Naive B cell (primary cell): ENCODE results near the gene PFN3. TPM values are rescaled to one million over a fixed set of nuclear protein-coding genes. Genes with fewer than 3 reads are reported as not detected.

ENCODE experiments used
- ATAC-seq, 2 donors: fragments of 150-1000 bp; cut with Tn5 transposase; 2 replicates each; pipeline ENCODE4 v1.10.0; 2021; ENCODE audit warnings: low read depth in 2 of 2, mild to moderate bottlenecking in 2 of 2, moderate library complexity in 2 of 2
- DNase-seq: peaks from one replicate; pipeline ENCODE4 v3.0.0; 2022
- H3K27ac Mint-ChIP-seq, 6 donors: one replicate each; pipeline ENCODE4 v1.8.0; 2020 to 2022; ENCODE audit warnings: mild to moderate bottlenecking in 6 of 6, mixed read lengths in 6 of 6, moderate library complexity in 5 of 6, inconsistent platforms in 2 of 6
- H3K27me3 Mint-ChIP-seq, 3 donors: one replicate each; pipeline ENCODE4 v1.8.0; 2021 to 2022; ENCODE audit warnings: mixed read lengths in 3 of 3, mild to moderate bottlenecking in 1 of 3
- H3K36me3 Mint-ChIP-seq, 2 donors: one replicate each; pipeline ENCODE4 v1.8.0; 2020 to 2022; ENCODE audit warnings: mixed read lengths in 2 of 2, inconsistent platforms in 1 of 2, mild to moderate bottlenecking in 1 of 2
- H3K4me1 Mint-ChIP-seq, 3 donors: one replicate each; pipeline ENCODE4 v1.8.0; 2020 to 2022; ENCODE audit warnings: mixed read lengths in 3 of 3, inconsistent platforms in 1 of 3, mild to moderate bottlenecking in 1 of 3, moderate library complexity in 1 of 3
- H3K4me3 Mint-ChIP-seq, 8 donors: one replicate each; pipeline ENCODE4 v1.8.0; 2020 to 2022; ENCODE audit warnings: mild to moderate bottlenecking in 8 of 8, mixed read lengths in 8 of 8, moderate library complexity in 8 of 8, inconsistent platforms in 2 of 8
- H3K9me3 Mint-ChIP-seq, 7 donors: one replicate each; pipeline ENCODE4 v1.8.0; 2020 to 2022; ENCODE audit warnings: mixed read lengths in 7 of 7, mild to moderate bottlenecking in 5 of 7, inconsistent platforms in 2 of 7, moderate library complexity in 1 of 7
- polyA plus RNA-seq, 6 donors: library from polyadenylated mRNA; unstranded; fragments of 300-500 nt; fragmentation: Illumina TruSeq; gene quantifications; one replicate each; pipeline ENCODE4 v1.2.3, GENCODE V29; 2021; ENCODE audit warnings: low read depth in 6 of 6

Gene PFN3
- polyA plus RNA-seq, 6 donors from 2014 or later: not detected

DNA sequence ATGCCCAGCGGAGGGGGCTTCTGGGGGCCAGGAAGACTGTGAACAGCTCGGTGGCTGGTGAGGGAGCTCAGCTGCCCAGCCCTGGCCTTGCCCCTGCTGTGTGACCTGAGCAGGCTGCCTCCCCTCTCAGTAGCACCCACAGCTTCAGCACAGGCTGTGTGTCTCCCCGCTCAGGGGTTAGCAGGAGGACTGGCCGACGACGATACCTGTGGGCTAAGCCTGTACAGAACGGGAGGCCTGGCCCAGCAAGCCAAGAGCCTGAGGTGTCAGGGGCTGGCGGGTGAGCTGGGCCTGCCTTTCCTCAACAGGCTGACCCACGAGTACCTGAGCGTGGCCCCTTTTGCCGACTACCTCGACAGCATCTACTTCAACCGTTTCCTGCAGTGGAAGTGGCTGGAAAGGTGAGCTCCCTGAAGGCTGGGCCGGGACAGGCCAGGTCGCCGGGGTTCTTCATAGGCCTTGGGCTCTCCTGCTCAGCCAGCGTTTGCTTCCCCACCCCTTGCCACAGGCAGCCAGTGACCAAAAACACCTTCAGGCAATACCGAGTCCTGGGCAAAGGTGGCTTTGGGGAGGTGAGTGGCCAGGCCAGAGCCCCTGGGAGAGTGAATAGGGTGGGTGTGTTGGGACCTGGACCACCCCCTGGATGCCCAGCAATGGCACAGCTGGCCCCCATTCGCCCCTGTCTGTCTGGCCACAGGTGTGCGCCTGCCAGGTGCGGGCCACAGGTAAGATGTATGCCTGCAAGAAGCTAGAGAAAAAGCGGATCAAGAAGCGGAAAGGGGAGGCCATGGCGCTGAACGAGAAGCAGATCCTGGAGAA, 32.6 kb upstream of the PFN3 start:
- no peaks in the 10 kb centered on the region for H3K9me3 Mint-ChIP-seq
- peaks cover 0 to 8% of the 10 kb centered on the region in 2 donors for H3K36me3 Mint-ChIP-seq
- DNase-seq: no peak
- H3K4me1 Mint-ChIP-seq: peaks cover 40 to 61% (median 60%) of the 10 kb centered on the region in 3 donors
- ATAC-seq: no peak
- H3K4me3 Mint-ChIP-seq: peak overlapping the region in 4 of 8 donors; percentile 43 to 83 (median 72)
- H3K27ac Mint-ChIP-seq: peak overlapping the region in 5 of 6 donors; percentile 68 to 99 (median 84)
- H3K27me3 Mint-ChIP-seq: no peaks in the 10 kb centered on the region

DNA sequence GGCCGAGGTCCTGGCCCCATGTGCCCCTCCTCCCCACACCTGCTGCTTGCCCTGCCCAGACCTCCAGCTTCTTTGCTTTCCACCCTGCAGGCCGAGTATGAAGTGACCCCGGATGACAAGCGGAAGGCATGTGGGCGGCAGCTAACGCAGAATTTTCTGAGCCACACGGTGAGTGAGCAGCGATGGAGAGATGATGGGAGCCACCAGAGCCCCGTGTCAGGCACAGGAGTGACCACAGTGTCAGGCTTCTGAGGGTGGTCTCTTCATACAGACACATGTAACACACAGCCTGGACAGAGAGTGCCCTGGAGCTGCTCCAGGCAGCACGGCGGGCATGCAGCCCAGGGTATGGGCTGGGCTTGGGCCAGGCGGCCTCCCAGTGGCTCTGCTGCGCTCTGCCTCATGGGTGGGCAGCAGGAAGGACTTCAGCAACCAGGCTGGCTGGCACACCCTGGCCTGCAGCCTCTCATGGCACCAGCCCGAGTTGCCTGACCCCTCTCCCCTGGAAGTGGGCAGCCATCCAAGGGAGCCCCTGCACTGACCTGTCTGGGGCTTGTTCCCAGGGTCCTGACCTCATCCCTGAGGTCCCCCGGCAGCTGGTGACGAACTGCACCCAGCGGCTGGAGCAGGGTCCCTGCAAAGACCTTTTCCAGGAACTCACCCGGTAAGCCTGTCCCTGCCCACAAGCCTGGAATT, 31.8 kb upstream of the PFN3 start:
- no peaks in the 10 kb centered on the region for H3K27me3 Mint-ChIP-seq
- H3K36me3 Mint-ChIP-seq: peaks cover 0 to 8% of the 10 kb centered on the region in 2 donors
- peak overlapping the region; percentile 56 to 97 (median 87) for H3K4me3 Mint-ChIP-seq
- H3K27ac Mint-ChIP-seq: peak overlapping the region; percentile 96 to 99 (median 98)
- DNase-seq: no peak
- no peak for ATAC-seq
- H3K9me3 Mint-ChIP-seq: no peaks in the 10 kb centered on the region
- peaks cover 47 to 69% (median 61%) of the 10 kb centered on the region in 3 donors for H3K4me1 Mint-ChIP-seq

DNA sequence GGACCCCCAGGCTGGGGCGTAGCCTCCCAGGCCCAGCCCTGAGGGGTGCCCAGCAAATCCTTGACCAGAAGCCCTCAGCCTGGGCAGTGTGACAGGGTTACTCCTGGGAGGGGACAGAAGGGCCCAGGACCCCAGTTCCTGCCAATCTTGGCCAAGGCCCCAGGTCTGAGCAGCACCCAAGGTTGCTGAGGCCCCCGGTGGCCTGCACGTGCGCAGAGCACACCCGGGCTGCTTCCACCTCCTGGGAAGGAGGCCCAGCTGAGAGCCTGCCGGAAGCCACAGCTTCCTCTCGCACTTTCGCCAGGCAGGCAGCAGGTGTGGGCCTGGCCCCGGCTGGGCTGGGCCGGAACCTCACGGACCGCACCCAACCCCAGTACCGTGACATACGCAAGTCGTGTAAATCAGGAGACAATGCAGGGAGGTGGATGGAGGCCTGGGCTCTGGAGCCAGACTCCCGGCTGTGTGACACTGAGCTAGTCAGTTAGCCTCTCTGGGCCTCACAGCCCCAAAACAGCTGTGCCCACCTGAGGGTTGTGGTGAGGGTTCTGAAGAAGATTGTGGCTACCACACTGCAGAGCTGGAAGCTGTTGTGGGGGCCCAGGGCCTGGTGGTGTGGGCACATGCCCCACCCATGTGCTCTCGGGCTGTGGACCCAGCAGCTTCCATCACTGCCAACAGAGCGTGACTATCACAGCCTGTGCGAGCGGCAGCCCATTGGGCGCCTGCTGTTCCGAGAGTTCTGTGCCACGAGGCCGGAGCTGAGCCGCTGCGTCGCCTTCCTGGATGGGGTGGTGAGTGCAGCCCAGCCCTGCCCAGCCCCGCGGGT, 31.1 kb upstream of the PFN3 start:
- peaks cover 0 to 1% of the 10 kb centered on the region in 2 donors for H3K36me3 Mint-ChIP-seq
- DNase-seq: peak; percentile 94
- peak overlapping the region; percentile 96 to 99 (median 98) for H3K27ac Mint-ChIP-seq
- no peaks in the 10 kb centered on the region for H3K9me3 Mint-ChIP-seq
- H3K4me1 Mint-ChIP-seq: peaks cover 46 to 65% (median 57%) of the 10 kb centered on the region in 3 donors
- peak overlapping the region; percentile 68 to 97 (median 87) for H3K4me3 Mint-ChIP-seq
- no peaks in the 10 kb centered on the region for H3K27me3 Mint-ChIP-seq
- peak; percentile 69 for ATAC-seq

DNA sequence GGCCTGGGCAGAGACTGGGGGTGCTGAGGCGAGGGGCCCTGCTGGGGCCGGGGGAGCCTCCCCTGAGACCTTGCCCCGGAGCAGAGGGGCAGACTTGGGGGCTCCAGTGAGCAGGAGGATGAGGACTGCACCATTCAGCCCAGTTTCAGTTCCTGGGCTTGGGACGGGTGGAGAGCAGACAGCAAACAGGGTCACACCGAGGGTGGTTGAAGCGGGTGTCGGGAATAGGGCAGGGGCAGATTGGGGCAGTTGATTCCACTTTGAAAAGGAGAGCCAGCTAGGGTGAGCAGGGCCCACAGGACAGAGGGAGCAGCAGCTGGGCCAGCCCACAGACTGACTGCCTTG, 30.5 kb upstream of the PFN3 start:
- DNase-seq (no peak), ATAC-seq (no peak)
- H3K4me1 Mint-ChIP-seq: peaks cover 46 to 67% (median 57%) of the 10 kb centered on the region in 3 donors
- H3K9me3 Mint-ChIP-seq: no peaks in the 10 kb centered on the region
- H3K4me3 Mint-ChIP-seq: peak overlapping the region in 7 of 8 donors; percentile 83 to 97 (median 92)
- H3K36me3 Mint-ChIP-seq: no peaks in the 10 kb centered on the region
- H3K27me3 Mint-ChIP-seq: no peaks in the 10 kb centered on the region
- peak overlapping the region; percentile 96 to 99 (median 98) for H3K27ac Mint-ChIP-seq

DNA sequence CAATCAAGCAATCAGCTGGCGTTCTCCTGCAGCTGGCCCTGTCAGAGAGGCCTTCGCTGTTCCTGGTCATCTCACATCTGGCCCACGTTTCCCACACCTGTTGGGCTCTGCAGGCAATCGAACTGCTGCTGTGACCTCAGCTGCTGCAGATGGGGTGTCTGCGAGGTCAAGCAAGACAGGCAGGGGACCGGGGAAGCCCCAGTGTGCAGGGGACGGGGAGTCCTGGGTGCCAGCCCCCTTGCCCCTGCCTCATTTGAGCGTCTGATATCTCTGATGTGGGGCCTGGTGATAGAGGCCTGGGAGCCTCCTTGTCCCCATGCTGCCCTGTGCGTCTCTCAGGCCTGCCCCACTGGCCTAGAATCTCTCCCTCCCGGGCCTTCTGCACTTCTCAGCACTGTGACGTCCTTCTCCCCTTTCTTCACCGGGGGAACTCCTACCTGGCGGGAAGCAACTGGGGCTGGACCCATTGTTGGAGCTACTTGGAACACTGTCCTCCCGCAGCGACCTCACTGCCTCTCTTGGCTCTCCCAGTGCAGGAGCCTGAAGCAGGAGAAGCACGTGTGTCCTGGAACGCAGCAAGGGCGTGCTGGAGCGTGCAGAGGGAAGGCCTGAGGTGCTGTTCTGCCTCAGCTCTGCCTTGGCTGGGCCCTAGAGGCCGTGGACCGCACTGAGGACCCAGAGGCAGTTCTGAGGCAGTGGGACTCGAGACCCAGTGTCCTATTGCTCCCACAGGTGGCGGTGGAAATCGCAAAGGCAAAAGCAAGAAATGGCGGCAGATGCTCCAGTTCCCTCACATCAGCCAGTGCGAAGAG, 29.9 kb upstream of the PFN3 start:
- no peaks in the 10 kb centered on the region for H3K27me3 Mint-ChIP-seq
- H3K27ac Mint-ChIP-seq: peak overlapping the region; percentile 77 to 99 (median 97)
- DNase-seq: no peak
- no peaks in the 10 kb centered on the region for H3K9me3 Mint-ChIP-seq
- H3K4me1 Mint-ChIP-seq: peaks cover 50 to 71% (median 62%) of the 10 kb centered on the region in 3 donors
- no peaks in the 10 kb centered on the region for H3K36me3 Mint-ChIP-seq
- ATAC-seq: no peak
- peak overlapping the region; percentile 83 to 97 (median 93) for H3K4me3 Mint-ChIP-seq

DNA sequence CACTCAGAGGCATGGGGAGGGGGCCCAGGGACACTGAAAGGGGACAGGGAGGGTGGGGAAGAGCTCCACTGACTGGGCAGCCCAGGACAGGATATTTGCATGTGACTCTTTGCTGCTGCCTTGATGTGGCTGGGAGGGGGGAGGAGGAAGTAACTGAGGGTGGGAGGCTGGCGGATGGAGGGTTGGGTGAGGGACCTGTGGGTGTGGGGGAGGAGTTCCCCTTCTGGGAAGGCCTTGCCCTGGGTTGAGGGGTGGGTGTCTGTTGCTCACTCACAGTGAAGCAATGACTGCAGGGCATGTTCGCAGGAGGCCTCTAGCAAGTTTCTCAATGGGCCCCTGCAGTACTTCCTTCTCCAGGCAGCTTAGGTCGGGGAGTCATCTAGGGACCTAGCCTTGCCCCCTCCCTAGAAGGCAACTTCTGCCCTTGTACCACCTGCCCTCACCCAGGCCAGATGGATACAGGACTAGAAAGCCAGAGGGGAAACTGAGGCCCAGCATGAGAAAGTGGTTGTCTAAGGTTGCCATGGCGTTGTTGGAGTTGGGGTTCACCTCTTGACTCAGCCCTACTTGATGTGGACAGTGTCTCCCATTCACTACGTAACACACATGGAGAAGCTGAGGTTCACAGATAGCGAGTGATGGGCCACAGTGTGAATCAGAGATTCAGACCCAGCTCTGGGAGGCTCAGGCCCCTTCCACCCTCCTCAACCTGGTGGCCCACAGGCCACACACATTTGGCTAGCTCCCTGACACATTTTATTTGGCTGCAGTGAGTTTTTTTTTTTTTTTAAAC, 29.0 kb upstream of the PFN3 start:
- H3K9me3 Mint-ChIP-seq: no peaks in the 10 kb centered on the region
- DNase-seq (peak; percentile 80), ATAC-seq (peak; percentile 7 to 10)
- peak overlapping the region; percentile 83 to 97 (median 93) for H3K4me3 Mint-ChIP-seq
- peaks cover 53 to 74% (median 67%) of the 10 kb centered on the region in 3 donors for H3K4me1 Mint-ChIP-seq
- no peaks in the 10 kb centered on the region for H3K27me3 Mint-ChIP-seq
- H3K27ac Mint-ChIP-seq: peak overlapping the region; percentile 77 to 99 (median 96)
- H3K36me3 Mint-ChIP-seq: no peaks in the 10 kb centered on the region

DNA sequence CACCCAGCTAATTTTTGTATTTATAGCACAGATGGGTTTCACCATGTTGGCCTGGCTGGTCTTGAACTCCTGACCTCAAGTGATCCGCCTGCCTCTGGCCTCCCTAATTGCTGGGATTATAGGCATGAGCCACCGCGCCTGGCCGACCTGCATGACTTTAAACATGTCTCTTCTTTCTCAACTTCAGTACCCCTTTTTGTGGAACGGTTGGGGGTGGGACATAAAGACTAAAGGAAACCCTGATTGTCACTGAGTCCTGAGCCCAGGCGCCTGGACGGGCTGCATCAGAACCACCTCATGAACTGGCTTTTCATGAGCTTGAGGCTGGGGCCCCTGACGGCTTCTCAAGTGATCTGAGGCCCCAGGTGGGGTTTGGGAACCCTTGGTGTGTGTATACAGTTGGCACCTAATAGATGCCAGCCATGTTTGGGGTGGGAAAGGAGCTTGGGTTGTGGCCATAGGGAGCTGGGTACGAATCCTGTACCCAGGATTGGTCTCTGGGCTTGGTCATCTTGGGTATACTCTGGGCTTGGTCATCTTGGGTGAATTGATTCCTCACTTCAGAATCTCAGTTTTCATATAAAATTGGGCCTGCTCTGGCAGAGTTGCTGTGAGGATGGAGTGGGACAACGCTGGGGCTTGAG, 28.2 kb upstream of the PFN3 start:
- no peaks in the 10 kb centered on the region for H3K27me3 Mint-ChIP-seq
- H3K4me1 Mint-ChIP-seq: peaks cover 53 to 74% (median 67%) of the 10 kb centered on the region in 3 donors
- ATAC-seq (no peak), DNase-seq (no peak)
- H3K9me3 Mint-ChIP-seq: no peaks in the 10 kb centered on the region
- H3K27ac Mint-ChIP-seq: peak overlapping the region; percentile 77 to 99 (median 96)
- H3K36me3 Mint-ChIP-seq: no peaks in the 10 kb centered on the region
- H3K4me3 Mint-ChIP-seq: peak overlapping the region; percentile 83 to 97 (median 93)

DNA sequence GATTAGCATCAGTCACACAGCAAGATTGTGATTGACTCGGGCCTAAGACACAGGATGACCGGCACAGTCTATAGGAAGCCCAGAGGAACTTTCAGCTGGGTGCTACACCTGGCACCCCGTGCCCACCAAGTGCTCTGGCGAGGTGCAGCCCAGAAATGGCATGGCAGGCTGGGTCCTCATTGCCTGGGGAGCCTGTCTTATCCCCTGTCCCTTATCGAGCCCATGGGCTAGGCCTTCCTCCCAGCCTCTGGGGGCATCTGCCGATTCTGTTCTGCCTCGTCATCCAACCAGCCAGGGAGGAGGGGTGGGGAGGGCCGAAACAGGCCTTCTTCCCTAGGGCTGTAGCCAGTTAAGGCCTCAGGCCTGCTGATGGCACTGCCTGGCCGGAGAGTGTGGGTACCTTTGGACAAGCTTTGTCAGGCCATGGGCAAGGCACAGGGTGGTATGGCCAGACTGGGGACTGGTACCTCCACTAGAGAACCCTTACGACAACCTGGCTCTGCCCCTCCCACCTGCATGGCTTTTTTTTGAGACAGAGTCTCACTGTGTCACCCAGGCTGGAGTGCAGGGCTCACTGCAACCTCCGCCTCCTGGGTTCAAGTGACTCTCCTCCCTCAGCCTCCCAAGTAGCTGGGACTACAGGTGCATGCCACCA, 27.6 kb upstream of the PFN3 start:
- Mint-ChIP-seq H3K27me3 (no peaks in the 10 kb centered on the region), H3K36me3 (no peaks in the 10 kb centered on the region), H3K27ac (peak overlapping the region; percentile 95 to 99 (median 96)), H3K4me3 (peak overlapping the region; percentile 83 to 97 (median 93)), H3K4me1 (peaks cover 53 to 70% (median 63%) of the 10 kb centered on the region in 3 donors), H3K9me3 (no peaks in the 10 kb centered on the region)
- ATAC-seq (no peak), DNase-seq (no peak)

DNA sequence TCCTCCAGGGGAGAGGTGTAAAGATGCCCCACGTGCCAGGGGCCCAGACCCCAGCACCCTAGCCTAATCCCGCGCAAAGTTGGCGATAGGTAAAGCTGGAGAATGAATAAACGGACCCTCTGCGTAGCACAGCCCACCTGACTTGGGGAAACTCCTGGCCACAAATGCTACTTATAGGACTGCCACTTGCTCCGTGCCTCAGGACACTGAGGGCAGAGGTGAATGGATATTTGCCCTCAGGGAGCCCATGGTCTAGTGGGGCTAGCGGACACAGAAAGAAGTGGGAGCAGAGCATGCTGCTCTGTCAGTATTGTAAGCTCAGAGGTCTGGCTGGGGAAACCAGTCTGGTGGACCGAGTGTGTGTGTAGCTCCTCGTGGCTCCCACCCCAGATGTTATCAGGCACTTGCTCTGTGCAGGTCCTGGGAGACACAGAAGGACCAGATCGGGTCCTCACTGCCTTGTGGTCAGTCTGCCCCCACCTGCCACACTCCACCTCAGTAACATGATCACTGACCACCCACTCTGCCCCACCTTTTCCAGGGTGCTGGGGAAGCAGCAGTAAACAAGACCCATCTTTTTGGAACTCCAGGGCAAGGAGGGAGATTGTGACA, 26.9 kb upstream of the PFN3 start:
- H3K36me3 Mint-ChIP-seq: no peaks in the 10 kb centered on the region
- ATAC-seq (no peak), DNase-seq (no peak)
- H3K27me3 Mint-ChIP-seq: no peaks in the 10 kb centered on the region
- H3K4me1 Mint-ChIP-seq: peaks cover 53 to 65% (median 59%) of the 10 kb centered on the region in 3 donors
- H3K27ac Mint-ChIP-seq: peak overlapping the region; percentile 95 to 99 (median 96)
- H3K4me3 Mint-ChIP-seq: peak overlapping the region; percentile 83 to 97 (median 93)
- no peaks in the 10 kb centered on the region for H3K9me3 Mint-ChIP-seq

DNA sequence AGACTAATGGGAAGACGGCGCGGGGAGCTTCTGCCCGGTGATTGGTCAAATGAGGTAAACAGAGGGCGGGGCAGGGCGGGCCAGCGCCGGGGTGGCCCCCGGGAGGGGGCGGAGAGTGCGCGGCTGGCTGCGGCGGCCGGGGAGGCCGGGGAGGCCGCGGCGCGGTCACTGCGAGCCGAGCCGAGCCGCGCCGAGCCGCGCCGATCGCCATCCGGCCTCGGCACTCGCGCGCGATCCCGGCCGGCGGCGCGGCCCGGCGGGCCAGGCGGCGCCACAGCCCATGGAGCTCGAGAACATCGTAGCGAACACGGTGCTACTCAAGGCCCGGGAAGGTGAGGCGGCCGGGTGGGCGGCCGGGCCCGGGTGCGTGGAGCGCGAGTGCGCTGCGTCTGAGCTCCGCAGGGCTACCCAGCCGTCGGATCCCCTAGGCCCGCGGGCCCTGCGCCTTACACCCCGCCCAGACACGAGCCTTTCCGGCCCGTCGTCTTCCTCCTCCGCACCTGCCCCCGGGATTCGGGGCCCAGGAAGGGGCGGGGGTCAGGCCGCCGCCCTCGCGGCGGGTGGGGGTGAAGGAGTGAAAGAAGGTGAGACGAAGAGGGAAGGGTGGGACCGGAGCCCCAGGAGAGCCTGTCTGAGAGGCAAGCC, 26.2 kb upstream of the PFN3 start, which contains the start of gene GRK6:
Gene GRK6, plus strand, starts transcription at position 111 of the 645 bp plus-strand sequence. Its CDS starts 170 bp downstream, at position 281.
- peak; percentile 11 to 13 for ATAC-seq
- Mint-ChIP-seq H3K27ac (peak within 1 kb of the TSS; percentile 96 to 99 (median 98)), H3K36me3 (no peaks in the 10 kb centered on the region), H3K4me3 (peak within 1 kb of the TSS; percentile 83 to 100 (median 93)), H3K27me3 (no peaks in the 10 kb centered on the region), H3K9me3 (no peaks in the 10 kb centered on the region), H3K4me1 (peaks cover 49 to 59% (median 54%) of the 10 kb centered on the region in 3 donors)
- DNase-seq: peak; percentile 78
